ENCODE measurements around the gene ZNRF3.

The ZNRF3 gene

DNA sequence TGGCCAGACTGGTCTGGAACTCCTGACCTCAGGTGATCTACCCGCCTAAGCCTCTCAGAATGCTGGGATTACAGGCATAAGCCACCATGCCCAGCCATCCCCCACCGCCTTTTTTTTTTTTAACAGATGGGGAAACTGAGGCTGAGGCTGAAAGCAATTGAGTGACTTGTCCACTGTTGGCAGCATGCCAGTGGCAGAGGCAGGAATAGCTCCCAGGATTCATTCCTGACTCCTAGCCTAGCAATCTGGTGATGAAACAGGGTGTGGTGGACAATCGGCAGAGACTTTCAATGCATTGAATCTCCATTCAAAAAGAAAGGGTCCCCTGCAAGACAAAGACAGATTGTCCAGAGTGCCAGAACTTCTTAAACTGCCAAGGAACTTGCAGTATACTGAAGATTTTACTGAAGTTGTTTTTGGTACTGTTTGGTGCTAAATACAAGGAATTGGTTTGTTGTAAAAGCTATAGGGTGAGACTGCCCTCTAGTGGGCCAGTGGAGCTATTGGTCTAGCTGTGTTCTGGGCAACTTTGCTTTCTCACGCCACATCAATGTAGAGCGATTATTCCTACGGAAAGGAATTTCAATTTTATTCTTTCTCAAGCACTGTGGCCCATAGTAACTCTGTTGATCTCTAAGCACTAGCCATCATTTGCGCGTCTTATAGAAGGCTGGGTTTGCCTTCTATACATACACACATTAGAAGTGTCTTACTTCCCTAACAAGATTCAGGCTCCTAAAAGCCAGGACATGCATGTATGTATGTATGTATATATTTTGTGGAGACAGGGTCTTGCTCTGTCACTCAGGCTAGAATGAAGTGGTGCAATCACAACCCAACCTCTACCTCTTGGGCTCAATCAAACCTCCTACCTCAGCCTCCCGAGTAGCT is 157.3 kb downstream of the ZNRF3 start:
- DNase-seq: peak; percentile 71

DNA sequence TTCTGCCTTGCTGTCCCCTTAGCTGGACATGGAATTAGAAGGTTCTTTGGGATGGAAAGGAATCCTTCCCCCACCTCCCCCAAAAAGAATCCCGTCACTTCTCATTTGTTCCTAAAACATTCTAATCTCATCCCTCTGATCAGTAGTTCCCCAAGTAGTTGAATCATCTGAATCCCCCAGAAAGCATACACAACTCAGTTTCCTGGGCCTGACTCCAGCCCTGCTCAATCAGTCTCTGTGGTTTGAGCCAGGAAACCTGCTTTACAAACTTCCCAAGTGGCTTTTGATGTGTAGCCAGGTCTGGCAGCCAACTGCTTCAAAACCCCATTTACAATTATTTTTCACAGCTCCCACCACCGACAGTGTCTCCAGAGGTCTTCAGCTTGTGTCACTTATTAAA is 158.0 kb downstream of the ZNRF3 start:
- no peak for DNase-seq

DNA sequence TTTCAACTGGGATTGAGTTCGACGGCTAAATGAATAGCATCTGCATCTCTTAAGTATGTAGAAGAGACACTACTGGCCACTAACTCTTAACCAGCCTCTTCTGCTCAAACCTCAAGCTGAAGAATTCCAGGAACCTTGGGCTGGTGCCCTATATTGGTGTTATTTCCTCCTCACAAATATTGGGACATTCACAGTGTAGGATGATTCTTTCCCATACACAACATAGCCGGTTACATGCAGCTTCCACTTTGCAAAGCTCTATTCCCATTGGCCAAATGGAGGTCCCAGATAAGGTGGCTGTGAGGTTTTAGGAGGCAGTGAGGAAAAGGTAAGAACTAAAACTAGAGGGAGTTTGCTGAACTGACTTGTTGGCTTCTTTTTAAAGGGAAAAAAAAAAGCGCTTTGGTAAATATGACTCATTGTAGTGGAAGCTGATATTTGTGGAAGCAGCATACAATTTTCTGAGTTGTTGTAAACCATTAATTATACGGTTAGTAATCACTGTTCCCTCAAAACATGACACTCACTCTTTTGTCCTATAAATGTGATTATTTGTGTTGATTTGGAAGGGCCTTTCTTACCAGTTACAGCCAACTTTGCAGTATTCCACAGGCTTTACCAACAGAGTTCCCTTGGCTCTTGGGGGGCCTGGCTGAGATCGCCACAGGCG is 160.7 kb downstream of the ZNRF3 start:
- DNase-seq: no peak

DNA sequence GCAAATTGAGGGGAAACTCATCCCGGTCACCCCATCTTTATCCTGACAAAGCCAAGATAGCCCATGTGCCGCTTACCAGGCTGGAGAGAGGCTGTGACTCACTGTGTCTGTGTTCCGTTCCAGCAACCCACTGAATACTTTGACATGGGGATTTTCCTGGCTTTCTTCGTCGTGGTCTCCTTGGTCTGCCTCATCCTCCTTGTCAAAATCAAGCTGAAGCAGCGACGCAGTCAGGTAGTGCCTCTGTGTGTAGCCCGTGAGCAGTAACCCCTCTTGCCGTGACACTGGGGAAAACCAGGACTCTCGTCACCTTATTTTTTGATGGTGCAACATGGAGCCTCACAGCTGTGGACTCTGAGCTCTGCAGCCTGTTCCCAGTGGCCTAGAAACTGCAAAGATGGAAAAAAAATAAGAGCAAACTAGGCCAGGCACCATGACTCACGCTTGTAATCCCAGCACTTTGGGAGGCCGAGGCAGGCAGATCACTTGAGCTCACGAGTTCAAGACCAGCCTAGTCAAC is 161.3 kb downstream of the ZNRF3 start:
- DNase-seq: no peak

- DNase-seq: no peak
These were observed 165.7 kb downstream of the ZNRF3 start for GRCh38 chr22:29048822-29049654.

DNA sequence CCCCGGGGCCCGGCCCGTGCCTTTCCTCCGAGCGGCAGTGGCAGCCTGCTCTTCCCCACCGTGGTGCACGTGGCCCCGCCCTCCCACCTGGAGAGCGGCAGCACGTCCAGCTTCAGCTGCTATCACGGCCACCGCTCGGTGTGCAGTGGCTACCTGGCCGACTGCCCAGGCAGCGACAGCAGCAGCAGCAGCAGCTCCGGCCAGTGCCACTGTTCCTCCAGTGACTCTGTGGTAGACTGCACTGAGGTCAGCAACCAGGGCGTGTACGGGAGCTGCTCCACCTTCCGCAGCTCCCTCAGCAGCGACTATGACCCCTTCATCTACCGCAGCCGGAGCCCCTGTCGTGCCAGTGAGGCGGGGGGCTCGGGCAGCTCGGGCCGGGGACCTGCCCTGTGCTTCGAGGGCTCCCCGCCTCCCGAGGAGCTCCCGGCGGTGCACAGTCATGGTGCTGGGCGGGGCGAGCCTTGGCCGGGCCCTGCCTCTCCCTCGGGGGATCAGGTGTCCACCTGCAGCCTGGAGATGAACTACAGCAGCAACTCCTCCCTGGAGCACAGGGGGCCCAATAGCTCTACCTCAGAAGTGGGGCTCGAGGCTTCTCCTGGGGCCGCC is 166.4 kb downstream of the ZNRF3 start:
- no peak for DNase-seq

DNA sequence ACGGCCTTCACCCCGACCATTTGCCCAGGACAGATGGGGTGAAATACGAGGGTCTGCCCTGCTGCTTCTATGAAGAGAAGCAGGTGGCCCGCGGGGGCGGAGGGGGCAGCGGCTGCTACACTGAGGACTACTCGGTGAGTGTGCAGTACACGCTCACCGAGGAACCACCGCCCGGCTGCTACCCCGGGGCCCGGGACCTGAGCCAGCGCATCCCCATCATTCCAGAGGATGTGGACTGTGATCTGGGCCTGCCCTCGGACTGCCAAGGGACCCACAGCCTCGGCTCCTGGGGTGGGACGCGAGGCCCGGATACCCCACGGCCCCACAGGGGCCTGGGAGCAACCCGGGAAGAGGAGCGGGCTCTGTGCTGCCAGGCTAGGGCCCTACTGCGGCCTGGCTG is 167.1 kb downstream of the ZNRF3 start:
- DNase-seq: no peak

DNA sequence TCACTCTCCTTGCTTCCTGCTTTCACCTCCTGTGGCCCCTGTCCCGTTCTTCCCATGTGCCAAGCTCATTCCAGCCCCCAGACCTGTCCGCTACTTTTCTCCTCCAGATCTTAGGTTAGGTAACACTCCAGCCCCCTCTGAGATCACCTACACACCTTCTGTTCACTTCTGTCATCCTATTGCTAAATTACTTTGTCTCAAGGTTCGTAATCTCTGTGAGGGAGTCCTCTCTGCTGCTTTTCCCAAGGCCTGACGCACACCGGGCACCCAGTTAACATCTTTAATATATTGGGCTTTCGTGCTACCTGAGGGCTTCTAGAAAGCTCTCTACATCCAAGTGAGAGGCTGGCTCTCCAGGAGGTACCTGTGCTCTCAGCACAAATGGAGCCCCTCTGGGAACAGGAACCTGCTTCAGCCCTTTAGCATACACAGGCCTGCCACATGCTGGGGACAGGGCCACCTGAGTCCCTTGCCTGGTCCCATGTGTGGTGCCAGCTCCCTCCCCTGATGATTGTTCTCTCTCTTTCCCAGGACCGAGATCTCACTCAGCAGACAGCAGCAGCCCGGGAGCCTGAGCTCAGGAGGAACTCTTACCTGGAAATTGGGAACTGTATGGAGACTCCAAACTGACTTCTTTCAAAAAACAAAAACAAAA is 169.8 kb downstream of the ZNRF3 start:
- no peak for DNase-seq

DNA sequence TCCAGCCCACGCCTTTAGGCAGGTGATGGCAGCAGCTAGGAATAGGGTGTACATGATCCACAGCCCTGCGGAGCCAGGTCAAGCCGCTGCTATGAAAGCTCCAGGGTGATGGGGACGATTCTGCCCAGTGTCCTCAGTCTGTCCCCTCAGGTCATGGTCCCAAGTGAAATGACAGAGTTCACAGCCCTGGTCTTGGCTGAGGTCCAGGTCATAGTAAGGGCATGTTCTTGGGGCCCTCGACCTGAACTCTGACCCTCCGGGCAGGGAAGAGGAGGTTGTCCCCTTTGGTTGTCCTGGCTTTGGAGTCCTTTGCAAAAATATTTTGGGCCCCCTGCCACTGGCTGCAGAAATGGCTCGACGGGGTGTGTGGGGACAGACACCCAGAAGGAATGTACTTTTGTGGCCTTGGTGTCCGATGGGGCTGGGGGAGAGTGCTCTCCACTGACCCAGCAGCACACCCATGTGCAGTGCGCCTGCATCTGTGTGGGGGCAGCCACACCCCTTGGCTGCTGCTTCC is 170.9 kb downstream of the ZNRF3 start:
- no peak for DNase-seq

DNA sequence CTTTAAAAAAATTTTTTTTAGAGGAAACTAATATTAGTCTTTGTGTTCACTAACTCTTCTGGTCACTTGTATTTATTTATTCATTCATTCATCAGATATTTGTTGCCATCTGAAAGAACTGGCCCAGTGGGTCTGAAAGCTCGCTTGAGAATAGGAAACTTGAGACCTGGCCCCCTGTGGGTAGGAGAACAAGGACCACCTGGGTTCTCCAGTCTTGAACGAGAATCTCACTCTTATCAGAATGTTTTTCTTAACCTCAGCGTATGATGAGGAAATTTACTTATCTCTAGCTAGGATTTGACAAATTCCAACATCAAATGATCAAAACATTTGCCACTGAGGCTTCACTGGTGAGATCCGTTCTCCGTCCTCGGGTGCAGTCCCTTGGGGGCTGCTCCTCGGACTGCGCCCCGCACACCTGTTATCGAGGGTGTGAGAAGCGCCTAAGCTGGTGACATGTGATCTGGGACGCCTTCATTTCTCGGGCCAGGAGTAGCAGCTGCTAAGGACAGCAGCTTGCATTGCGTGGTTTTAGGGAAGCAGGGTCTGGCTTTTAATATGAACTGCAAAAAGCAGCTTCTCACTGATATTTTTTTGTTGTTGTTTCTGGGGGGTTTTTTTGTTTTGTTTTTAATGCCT is 171.9 kb downstream of the ZNRF3 start:
- DNase-seq: no peak

GRCh38 chr22:29056472-29056871 is 173.1 kb downstream of the ZNRF3 start:
- no peak for DNase-seq

DNA sequence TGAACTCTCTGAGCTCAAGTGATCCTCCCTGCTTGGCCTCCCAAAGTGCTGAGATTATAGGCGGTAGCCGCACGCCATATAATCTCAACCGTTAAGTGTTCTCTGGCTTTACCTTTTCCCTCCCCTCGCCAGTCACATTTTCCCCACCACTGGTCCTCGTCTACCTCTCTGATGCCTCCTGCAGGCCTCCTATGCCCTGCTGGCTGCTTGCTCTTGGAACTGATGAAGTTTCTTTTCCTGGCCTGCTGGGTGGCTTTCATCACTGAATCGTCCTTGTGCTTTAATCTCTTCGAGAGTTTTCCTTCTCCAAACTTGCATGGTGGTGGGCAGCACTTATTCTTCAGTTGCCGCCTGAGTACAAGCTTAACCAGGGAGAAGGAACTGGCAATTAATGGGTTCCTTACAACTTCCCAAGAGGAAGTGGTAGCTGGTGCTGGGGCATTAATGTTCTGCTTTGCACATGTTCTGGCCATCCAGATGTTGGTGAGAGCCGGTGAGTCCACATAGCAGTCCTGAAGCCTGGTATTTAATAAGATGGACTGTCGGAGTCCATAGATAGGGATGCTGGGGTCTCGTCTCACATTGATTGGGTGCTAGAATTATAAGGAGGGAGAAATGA is 177.0 kb downstream of the ZNRF3 start:
- DNase-seq: no peak

- DNase-seq: no peak
These were observed 177.6 kb downstream of the ZNRF3 start for GRCh38 chr22:29060931-29061330.

- DNase-seq: no peak
These were observed 178.4 kb downstream of the ZNRF3 start, which contains the start of gene C22orf31 for GRCh38 chr22:29061773-29062172. TSS of gene C22orf31 (minus strand) at chr22:29061831. CDS start at chr22:29061792, 39 bp downstream.

DNA sequence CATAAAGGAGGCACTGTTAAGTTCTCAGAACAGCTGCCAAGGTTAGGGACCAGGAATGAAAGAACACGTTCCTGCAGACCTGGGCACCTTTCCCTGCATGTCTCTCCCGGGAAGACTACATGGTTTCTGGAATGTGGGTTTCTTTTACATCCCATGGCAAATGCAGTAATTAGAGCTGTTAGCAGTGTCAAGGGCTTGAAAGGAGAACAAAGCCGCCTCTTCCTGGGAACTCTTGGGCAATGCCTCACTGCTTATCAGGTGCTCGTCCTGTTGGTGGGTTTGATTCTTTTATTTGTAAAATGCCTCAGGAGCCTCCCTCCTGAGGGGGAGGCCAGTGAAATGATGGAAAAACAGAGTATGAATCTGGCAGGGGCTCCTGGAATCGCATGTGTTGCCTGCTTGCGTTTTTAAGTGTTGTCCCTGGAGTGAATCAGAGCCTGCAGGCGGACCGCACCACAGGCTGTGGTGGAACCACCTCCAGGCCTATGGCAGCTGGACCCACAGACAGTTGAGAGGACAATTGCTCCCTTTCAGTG is 179.0 kb downstream of the ZNRF3 start:
- DNase-seq: no peak

- DNase-seq: no peak
These were observed 182.3 kb downstream of the ZNRF3 start for GRCh38 chr22:29065468-29066190.

- no peak for DNase-seq
These were observed 186.1 kb downstream of the ZNRF3 start for GRCh38 chr22:29069463-29069862.

DNA sequence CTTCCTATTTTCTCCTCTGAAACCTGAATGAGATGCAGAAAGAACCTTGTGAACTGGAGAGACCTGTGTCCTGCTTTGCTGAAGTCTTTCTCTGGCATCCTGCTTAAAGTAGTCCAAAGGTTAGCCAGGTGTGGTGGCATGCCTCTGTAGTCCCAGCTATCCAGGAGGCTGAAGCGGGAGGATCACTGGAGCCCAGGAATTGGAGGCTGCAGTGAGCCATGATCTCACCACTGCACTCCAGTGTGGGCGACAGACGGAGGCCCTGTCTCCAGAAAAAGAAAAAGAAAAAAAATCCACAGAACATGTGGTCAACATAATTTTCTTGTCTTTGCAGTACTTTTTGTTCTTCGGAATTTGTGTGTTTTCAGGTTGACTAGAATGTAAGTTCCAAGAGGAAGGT is 187.1 kb downstream of the ZNRF3 start:
- DNase-seq: no peak

GRCh38 chr22:29071261-29072045 is 188.1 kb downstream of the ZNRF3 start:
- peak; percentile 57 for DNase-seq

Measured in stimulated activated CD8-positive, alpha-beta memory T cell treated with anti-CD3 and anti-CD28 coated beads, Interleukin-4, amount 100 ng/mL, for 48 hours (primary cell).